ENCODE measurements around the gene RHOG. TPM values are rescaled to one million over a fixed set of nuclear protein-coding genes. Genes with fewer than 3 reads are reported as not detected.

Gene RHOG
- total RNA-seq, 2 experiments from 2014 or later, result 142 TPM

- peak overlapping the region; percentile 0 for H3K4me3 Mint-ChIP-seq
- no peaks in the 10 kb centered on the region for H3K9me3 Mint-ChIP-seq
- no peak for DNase-seq
- CTCF ChIA-PET, result interaction anchor here (2.3 to 17.3 kb wide), 4 partner anchors 10 to 241 kb away, joined by 10 to 231 read pairs (median 12); partner anchors contain the start of genes PGAP2, RHOG and STIM1
- no peaks in the 10 kb centered on the region for H3K27me3 Mint-ChIP-seq (ENCODE audit: low read depth)
- H3K4me1 Mint-ChIP-seq (ENCODE audit: low read depth), result peaks cover 70% of the 10 kb centered on the region
- peaks cover 65% of the 10 kb centered on the region for H3K36me3 Mint-ChIP-seq (ENCODE audit: low read depth)
- intact Hi-C loops (cut with micrococcal nuclease), result loop anchor here (1.0 kb wide), 1 partner anchor 9 kb away; the partner anchor contains the start of gene RHOG
- peak overlapping the region; percentile 86 for H3K27ac Mint-ChIP-seq
Measured at GRCh38 chr11:3831378-3832239, 9.2 kb downstream of the RHOG start.

- H3K27ac Mint-ChIP-seq, result peak overlapping the region; percentile 86
- intact Hi-C loops (cut with micrococcal nuclease), result no loop called here
- DNase-seq, result no peak
- H3K4me1 Mint-ChIP-seq (ENCODE audit: low read depth), result peaks cover 65% of the 10 kb centered on the region
- no peaks in the 10 kb centered on the region for H3K27me3 Mint-ChIP-seq (ENCODE audit: low read depth)
- CTCF ChIA-PET, result interaction anchor here (0.7 to 17.3 kb wide), 4 partner anchors 11 to 241 kb away, joined by 3 to 231 read pairs (median 12); partner anchors contain the start of genes PGAP2, RHOG and STIM1
- H3K4me3 Mint-ChIP-seq, result no peak overlapping the region
- H3K36me3 Mint-ChIP-seq (ENCODE audit: low read depth), result peaks cover 68% of the 10 kb centered on the region
- no peaks in the 10 kb centered on the region for H3K9me3 Mint-ChIP-seq
Measured at GRCh38 chr11:3830730-3831129, 10.0 kb downstream of the RHOG start.

- no peaks in the 10 kb centered on the region for H3K27me3 Mint-ChIP-seq (ENCODE audit: low read depth)
- peaks cover 62% of the 10 kb centered on the region for H3K4me1 Mint-ChIP-seq (ENCODE audit: low read depth)
- no peak for DNase-seq
- intact Hi-C loops (cut with micrococcal nuclease), result no loop called here
- CTCF ChIA-PET, result interaction anchor here (0.7 to 17.3 kb wide), 2 partner anchors 22 to 242 kb away, joined by 3 to 231 read pairs; partner anchors contain the start of gene STIM1
- H3K27ac Mint-ChIP-seq, result peak overlapping the region; percentile 86
- no peak overlapping the region for H3K4me3 Mint-ChIP-seq
- H3K36me3 Mint-ChIP-seq (ENCODE audit: low read depth), result peaks cover 62% of the 10 kb centered on the region
- no peaks in the 10 kb centered on the region for H3K9me3 Mint-ChIP-seq
Measured at GRCh38 chr11:3830088-3830487, 10.7 kb downstream of the RHOG start.

GRCh38 chr11:3827434-3828186, 13.1 kb downstream of the RHOG start:
- Mint-ChIP-seq H3K4me1 (ENCODE audit: low read depth) (peaks cover 46% of the 10 kb centered on the region), H3K27ac (peak overlapping the region; percentile 70), H3K4me3 (no peak overlapping the region), H3K36me3 (ENCODE audit: low read depth) (peaks cover 43% of the 10 kb centered on the region), H3K9me3 (no peaks in the 10 kb centered on the region), H3K27me3 (ENCODE audit: low read depth) (no peaks in the 10 kb centered on the region)
- DNase-seq, result no peak
- CTCF ChIA-PET, result interaction anchor here (0.6 to 3.1 kb wide), 5 partner anchors 8 to 246 kb away, joined by 3 to 19 read pairs (median 3); no protein-coding TSS in a partner anchor
- intact Hi-C loops (cut with micrococcal nuclease), result no loop called here

- no peak for DNase-seq
- peaks cover 38% of the 10 kb centered on the region for H3K36me3 Mint-ChIP-seq (ENCODE audit: low read depth)
- CTCF ChIA-PET, result interaction anchor here (0.6 to 3.1 kb wide), 7 partner anchors 11 to 246 kb away, joined by 3 to 19 read pairs (median 3); partner anchors contain the start of gene RHOG
- H3K9me3 Mint-ChIP-seq, result no peaks in the 10 kb centered on the region
- intact Hi-C loops (cut with micrococcal nuclease), result no loop called here
- peaks cover 37% of the 10 kb centered on the region for H3K4me1 Mint-ChIP-seq (ENCODE audit: low read depth)
- no peaks in the 10 kb centered on the region for H3K27me3 Mint-ChIP-seq (ENCODE audit: low read depth)
- peak overlapping the region; percentile 76 for H3K27ac Mint-ChIP-seq
- no peak overlapping the region for H3K4me3 Mint-ChIP-seq
Measured at GRCh38 chr11:3826721-3827120, 14.0 kb downstream of the RHOG start.

GRCh38 chr11:3825473-3826154, 15.1 kb downstream of the RHOG start:
- CTCF ChIA-PET, result interaction anchor here (0.6 to 3.1 kb wide), 17 partner anchors 11 to 248 kb away, joined by 3 to 19 read pairs (median 4); partner anchors contain the start of genes PGAP2, RHOG and STIM1
- Mint-ChIP-seq H3K36me3 (ENCODE audit: low read depth) (peaks cover 28% of the 10 kb centered on the region), H3K4me1 (ENCODE audit: low read depth) (peaks cover 26% of the 10 kb centered on the region), H3K9me3 (no peaks in the 10 kb centered on the region), H3K27me3 (ENCODE audit: low read depth) (no peaks in the 10 kb centered on the region), H3K27ac (peak overlapping the region; percentile 76), H3K4me3 (no peak overlapping the region)
- intact Hi-C loops (cut with micrococcal nuclease), result no loop called here
- no peak for DNase-seq

- H3K27me3 Mint-ChIP-seq (ENCODE audit: low read depth), result no peaks in the 10 kb centered on the region
- H3K4me3 Mint-ChIP-seq, result no peak overlapping the region
- CTCF ChIA-PET, result interaction anchor here (0.7 to 3.1 kb wide), 15 partner anchors 11 to 248 kb away, joined by 3 to 19 read pairs (median 4); partner anchors contain the start of genes PGAP2, RHOG and STIM1
- peak; percentile 90 for DNase-seq
- H3K4me1 Mint-ChIP-seq (ENCODE audit: low read depth), result peaks cover 21% of the 10 kb centered on the region
- H3K27ac Mint-ChIP-seq, result peak overlapping the region; percentile 76
- no peaks in the 10 kb centered on the region for H3K9me3 Mint-ChIP-seq
- H3K36me3 Mint-ChIP-seq (ENCODE audit: low read depth), result peaks cover 22% of the 10 kb centered on the region
- intact Hi-C loops (cut with micrococcal nuclease), result loop anchor here (1.0 kb wide), 3 partner anchors 14 to 247 kb away; no protein-coding TSS in a partner anchor
Measured at GRCh38 chr11:3824714-3825472, 15.9 kb downstream of the RHOG start.

- intact Hi-C loops (cut with micrococcal nuclease), result loop anchor here (1.0 kb wide), 3 partner anchors 15 to 248 kb away; no protein-coding TSS in a partner anchor
- CTCF ChIA-PET, result interaction anchor here (0.6 to 1.4 kb wide), 7 partner anchors 12 to 249 kb away, joined by 3 to 6 read pairs (median 3); partner anchors contain the start of gene PGAP2
- H3K36me3 Mint-ChIP-seq (ENCODE audit: low read depth), result peaks cover 22% of the 10 kb centered on the region
Measured at GRCh38 chr11:3823762-3824506, 16.8 kb downstream of the RHOG start.

GRCh38 chr11:3823303-3823702, 17.5 kb downstream of the RHOG start:
- H3K27me3 Mint-ChIP-seq (ENCODE audit: low read depth), result no peaks in the 10 kb centered on the region
- H3K36me3 Mint-ChIP-seq (ENCODE audit: low read depth), result peaks cover 20% of the 10 kb centered on the region
- H3K27ac Mint-ChIP-seq, result no peak overlapping the region
- intact Hi-C loops (cut with micrococcal nuclease), result no loop called here
- CTCF ChIA-PET, result interaction anchor here (0.6 to 1.0 kb wide), 7 partner anchors 12 to 250 kb away, joined by 3 to 5 read pairs (median 3); no protein-coding TSS in a partner anchor
- H3K4me3 Mint-ChIP-seq, result no peak overlapping the region
- peaks cover 21% of the 10 kb centered on the region for H3K4me1 Mint-ChIP-seq (ENCODE audit: low read depth)
- H3K9me3 Mint-ChIP-seq, result no peaks in the 10 kb centered on the region
- no peak for DNase-seq

More at GRCh38 chr11:3823762-3824506, 16.8 kb downstream of the RHOG start:
- Mint-ChIP-seq H3K27me3 (ENCODE audit: low read depth) (no peaks in the 10 kb centered on the region), H3K9me3 (no peaks in the 10 kb centered on the region), H3K27ac (peak overlapping the region; percentile 46), H3K4me3 (no peak overlapping the region), H3K4me1 (ENCODE audit: low read depth) (peaks cover 21% of the 10 kb centered on the region)
- no peak for DNase-seq

- H3K27ac Mint-ChIP-seq, result no peak overlapping the region
- CTCF ChIA-PET, result interaction anchor here (1.0 to 1.1 kb wide), 2 partner anchors 9 to 19 kb away, joined by 3 to 4 read pairs; no protein-coding TSS in a partner anchor
- H3K36me3 Mint-ChIP-seq (ENCODE audit: low read depth), result peaks cover 14% of the 10 kb centered on the region
- no peaks in the 10 kb centered on the region for H3K9me3 Mint-ChIP-seq
- H3K4me1 Mint-ChIP-seq (ENCODE audit: low read depth), result peaks cover 15% of the 10 kb centered on the region
- DNase-seq, result no peak
- H3K27me3 Mint-ChIP-seq (ENCODE audit: low read depth), result no peaks in the 10 kb centered on the region
- intact Hi-C loops (cut with micrococcal nuclease), result no loop called here
- no peak overlapping the region for H3K4me3 Mint-ChIP-seq
Measured at GRCh38 chr11:3822312-3822711, 18.4 kb downstream of the RHOG start.

Measured in activated naive CD4-positive, alpha-beta T cell treated with anti-CD3 and anti-CD28 coated beads for 36 hours (primary cell).